ENCODE measurements around the gene OR5AU1.

The OR5AU1 gene

GRCh38 chr14:21133901-21134300, 22.0 kb downstream of the OR5AU1 start:
- TF ChIP-seq CTCF (conservative IDR thresholded peaks at IDR 0.05) (no peak), ZFX (IDR thresholded peaks at IDR 0.05) (no peak)
- no peak overlapping the region for H3K27ac ChIP-seq

DNA sequence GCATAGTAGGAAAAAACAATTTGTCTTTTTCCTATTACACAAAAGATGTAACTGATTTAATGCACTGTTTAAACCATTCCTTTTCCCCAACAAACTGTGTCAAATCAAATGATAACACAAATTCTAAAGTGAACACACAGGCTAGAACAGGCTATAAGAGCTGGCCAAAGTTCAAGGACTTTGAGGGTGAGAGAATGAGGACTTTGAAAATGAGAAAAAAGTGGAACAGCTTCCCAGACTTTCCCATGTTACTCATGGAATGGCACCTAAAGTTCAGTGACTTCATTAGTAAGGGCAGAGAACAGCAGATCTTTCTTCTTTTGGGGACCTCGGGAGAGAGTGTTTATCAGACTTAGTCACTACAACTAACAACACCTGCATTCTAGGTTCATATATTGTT, 32.4 kb downstream of the OR5AU1 start:
- TF ChIP-seq ZFX (IDR thresholded peaks at IDR 0.05) (no peak), CTCF (conservative IDR thresholded peaks at IDR 0.05) (no peak)
- H3K27ac ChIP-seq: no peak overlapping the region

DNA sequence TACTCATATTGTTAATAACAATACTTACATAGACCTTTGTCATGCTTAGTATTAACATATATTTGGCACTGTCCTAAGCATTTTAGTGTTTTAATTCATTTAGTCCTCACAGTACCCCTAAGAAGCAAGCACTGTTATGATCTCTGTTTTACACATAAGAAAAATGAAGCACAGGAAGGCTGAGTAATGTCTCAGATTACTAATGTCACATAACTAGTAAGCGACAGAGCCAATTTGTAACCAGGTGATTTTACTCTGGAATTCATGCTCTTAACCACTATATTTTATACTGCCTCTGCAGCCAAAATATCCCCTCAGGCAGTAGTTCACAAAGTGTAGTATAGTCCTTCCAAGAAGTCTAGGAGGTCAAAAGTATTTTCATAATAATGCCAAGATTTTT, 34.7 kb downstream of the OR5AU1 start:
- no peak for TF ChIP-seq CTCF (conservative IDR thresholded peaks at IDR 0.05)
- TF ChIP-seq ZFX (IDR thresholded peaks at IDR 0.05): no peak
- no peak overlapping the region for H3K27ac ChIP-seq

- no peak overlapping the region for H3K27ac ChIP-seq
- TF ChIP-seq CTCF (conservative IDR thresholded peaks at IDR 0.05) (no peak), ZFX (IDR thresholded peaks at IDR 0.05) (no peak)
These were observed 35.2 kb downstream of the OR5AU1 start for GRCh38 chr14:21120686-21121085.

DNA sequence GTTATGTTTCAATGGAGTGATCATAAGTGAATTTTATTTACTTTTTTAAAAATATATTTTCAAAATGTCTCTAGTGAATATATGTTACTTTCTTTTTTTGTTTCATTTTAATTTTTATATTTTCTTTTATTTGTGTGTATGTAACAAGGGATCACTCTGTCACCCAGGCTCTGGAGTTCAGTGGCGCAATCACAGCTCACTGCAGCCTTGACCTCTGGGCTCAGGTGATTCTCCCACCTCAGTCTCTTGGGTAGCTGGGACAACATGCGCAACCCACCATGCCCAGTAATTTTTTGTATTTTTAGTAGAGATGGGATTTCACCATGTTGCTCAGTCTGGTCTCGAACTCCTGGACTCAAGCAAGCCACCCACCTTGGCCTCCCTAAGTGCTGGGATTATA, 36.9 kb downstream of the OR5AU1 start:
- H3K27ac ChIP-seq: no peak overlapping the region
- TF ChIP-seq ZFX (IDR thresholded peaks at IDR 0.05) (no peak), CTCF (conservative IDR thresholded peaks at IDR 0.05) (no peak)

- no peak for TF ChIP-seq CTCF (conservative IDR thresholded peaks at IDR 0.05)
- no peak overlapping the region for H3K27ac ChIP-seq
These were observed 42.5 kb downstream of the OR5AU1 start for GRCh38 chr14:21113369-21113768.

DNA sequence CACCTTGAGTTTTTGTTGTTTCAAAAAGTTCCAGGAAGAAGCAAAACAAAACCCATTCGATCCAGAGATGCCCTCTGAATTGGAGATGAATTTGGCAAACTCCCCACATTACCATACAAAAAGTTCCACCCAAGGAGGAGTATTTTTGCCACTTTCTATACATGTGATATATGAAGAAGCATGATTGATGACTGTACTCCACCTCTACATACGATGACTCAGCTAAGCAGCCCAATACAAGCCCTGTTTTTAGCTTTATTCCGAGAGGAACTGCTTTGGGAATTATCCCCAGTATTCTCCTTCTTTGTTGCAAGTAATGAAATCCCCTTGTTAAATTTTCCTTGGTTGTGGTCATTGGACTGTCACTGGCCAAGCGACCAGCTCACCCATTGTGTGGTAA, 43.6 kb downstream of the OR5AU1 start:
- TF ChIP-seq CTCF (conservative IDR thresholded peaks at IDR 0.05) (no peak), ZFX (IDR thresholded peaks at IDR 0.05) (no peak)
- H3K27ac ChIP-seq: no peak overlapping the region
